ENCODE measurements around the gene TOB1. TPM values are rescaled to one million over a fixed set of nuclear protein-coding genes. Genes with fewer than 3 reads are reported as not detected.
"Not testable (repeated sequence)": the region's sequence is repeated elsewhere in the genome, so short reads cannot be mapped to it uniquely, and the experiment has no call there.

Gene TOB1
- polyA plus RNA-seq, 2 donors = 32.7 to 52.9 TPM

DNA sequence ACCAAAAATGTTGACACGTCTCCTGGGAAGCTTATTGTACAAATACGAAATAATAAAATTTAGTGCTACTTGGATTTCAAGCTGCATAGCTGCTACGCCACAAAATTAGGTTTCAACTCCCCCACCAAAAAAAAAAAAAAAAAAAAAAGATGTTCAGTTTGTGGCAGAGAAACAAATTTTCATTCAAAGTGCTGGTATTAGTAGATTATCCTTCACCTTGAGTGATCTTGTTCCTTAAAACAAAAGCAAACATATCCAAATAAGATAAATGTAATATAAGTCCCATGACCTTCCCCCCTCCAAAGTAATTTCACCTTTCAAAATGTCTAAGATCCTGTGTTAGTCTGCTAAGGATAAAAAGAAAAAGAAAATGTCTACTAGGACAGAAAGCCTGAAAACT, 2.2 kb downstream of the TOB1 start:
- Histone ChIP-seq H3K9me3 (ENCODE audit: control insufficient read depth in 2 of 2, insufficient read depth in 1 of 2, low read depth in 1 of 2, low read length in 1 of 2) (no peaks in the 10 kb centered on the region), H3K27ac (ENCODE audit: low read depth in 2 of 2, low read length in 1 of 2) (peak overlapping the region in 1 of 2 donors; percentile 66), H3K4me3 (ENCODE audit: low read depth in 1 of 2, low read length in 2 of 2) (peak overlapping the region in 1 of 2 donors; percentile 88), H3K27me3 (ENCODE audit: control insufficient read depth in 1 of 2, insufficient read depth in 2 of 2, low read length in 2 of 2) (no peaks in the 10 kb centered on the region), H3K4me1 (ENCODE audit: control insufficient read depth in 2 of 2, insufficient read depth in 2 of 2, low read length in 1 of 2) (no peaks in the 10 kb centered on the region), H3K36me3 (ENCODE audit: control insufficient read depth in 2 of 2, insufficient read depth in 2 of 2, low read length in 1 of 2) (peaks cover 0 to 5% of the 10 kb centered on the region in 2 donors)
- 49 to 55% methylated on average over 3 of the region's 3 CpGs for WGBS, 2 donors

DNA sequence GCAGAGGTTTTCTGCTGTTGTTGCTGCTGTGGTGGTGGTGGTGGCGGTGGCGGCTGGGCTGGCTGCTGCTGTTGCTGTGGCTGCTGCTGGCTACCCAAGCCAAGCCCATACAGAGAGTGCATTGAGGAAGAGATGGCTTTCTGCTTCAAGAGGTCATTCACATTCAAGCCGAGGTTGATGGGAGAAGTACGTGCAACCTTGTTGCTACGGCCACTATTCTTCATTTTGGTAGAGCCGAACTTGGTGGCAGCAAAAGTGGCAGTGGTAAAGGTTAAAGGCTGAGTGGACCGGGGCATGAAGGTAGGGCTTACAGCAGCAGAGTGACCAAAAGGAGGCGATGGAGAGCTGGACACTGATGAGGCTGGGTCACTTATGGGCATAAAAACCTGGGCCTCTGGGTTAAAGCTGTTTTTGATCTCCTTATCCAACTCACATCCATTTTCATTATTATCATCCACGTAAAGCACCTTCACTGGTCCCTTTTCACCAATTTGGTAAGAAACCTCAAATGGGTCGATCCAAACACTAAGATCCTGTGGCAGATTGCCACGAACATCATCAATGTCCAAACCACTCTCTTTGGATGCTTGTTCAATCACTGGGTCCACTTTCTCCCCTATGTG, 2.8 kb downstream of the TOB1 start:
- Histone ChIP-seq H3K4me1 (ENCODE audit: control insufficient read depth in 2 of 2, insufficient read depth in 2 of 2, low read length in 1 of 2) (no peaks in the 10 kb centered on the region), H3K9me3 (ENCODE audit: control insufficient read depth in 2 of 2, insufficient read depth in 1 of 2, low read depth in 1 of 2, low read length in 1 of 2) (no peaks in the 10 kb centered on the region), H3K36me3 (ENCODE audit: control insufficient read depth in 2 of 2, insufficient read depth in 2 of 2, low read length in 1 of 2) (peaks cover 0 to 5% of the 10 kb centered on the region in 2 donors), H3K27ac (ENCODE audit: low read depth in 2 of 2, low read length in 1 of 2) (peak overlapping the region; percentile 52 to 66), H3K27me3 (ENCODE audit: control insufficient read depth in 1 of 2, insufficient read depth in 2 of 2, low read length in 2 of 2) (no peaks in the 10 kb centered on the region), H3K4me3 (ENCODE audit: low read depth in 1 of 2, low read length in 2 of 2) (peak overlapping the region; percentile 29 to 88)
- 43 to 53% methylated on average over 11 of the region's 11 CpGs for WGBS, 2 donors

DNA sequence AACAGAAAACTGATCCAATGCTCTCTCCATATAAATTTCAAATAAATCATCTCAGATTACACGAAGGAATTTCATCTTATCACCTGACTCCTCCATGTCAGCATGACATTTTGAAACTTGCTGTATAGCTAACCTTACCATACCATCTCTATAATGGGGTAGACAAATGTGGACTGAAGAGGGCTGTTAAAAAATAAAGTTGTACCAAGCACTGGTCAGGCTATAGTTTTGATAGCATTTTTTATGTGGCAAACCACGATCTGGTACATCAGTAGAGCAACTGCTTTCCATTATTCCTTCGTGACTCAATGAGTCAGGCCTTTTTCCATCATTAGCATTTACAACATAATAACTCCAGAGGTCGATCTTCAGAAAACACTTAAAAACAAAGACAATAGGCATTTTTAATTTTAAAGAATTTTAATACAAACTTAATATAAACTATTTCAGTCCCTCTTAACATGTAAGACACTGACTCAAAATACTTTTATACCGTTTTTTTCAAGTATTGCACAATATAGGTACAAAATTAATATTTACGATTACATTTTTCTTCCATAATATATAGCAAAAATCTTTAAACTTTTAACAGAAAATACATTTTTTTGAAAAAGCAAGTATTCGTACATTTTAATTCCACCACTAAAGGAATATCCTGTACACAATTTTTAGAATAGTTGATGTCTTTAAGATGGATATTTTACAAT, 4.2 kb downstream of the TOB1 start:
- Histone ChIP-seq H3K27me3 (ENCODE audit: control insufficient read depth in 1 of 2, insufficient read depth in 2 of 2, low read length in 2 of 2) (no peaks in the 10 kb centered on the region), H3K4me3 (ENCODE audit: low read depth in 1 of 2, low read length in 2 of 2) (peak overlapping the region in 1 of 2 donors; percentile 9), H3K36me3 (ENCODE audit: control insufficient read depth in 2 of 2, insufficient read depth in 2 of 2, low read length in 1 of 2) (peaks cover 0 to 5% of the 10 kb centered on the region in 2 donors), H3K27ac (ENCODE audit: low read depth in 2 of 2, low read length in 1 of 2) (no peak overlapping the region), H3K4me1 (ENCODE audit: control insufficient read depth in 2 of 2, insufficient read depth in 2 of 2, low read length in 1 of 2) (no peaks in the 10 kb centered on the region), H3K9me3 (ENCODE audit: control insufficient read depth in 2 of 2, insufficient read depth in 1 of 2, low read depth in 1 of 2, low read length in 1 of 2) (no peaks in the 10 kb centered on the region)
- WGBS, 2 donors = 47 to 54% methylated on average over 7 of the region's 7 CpGs

DNA sequence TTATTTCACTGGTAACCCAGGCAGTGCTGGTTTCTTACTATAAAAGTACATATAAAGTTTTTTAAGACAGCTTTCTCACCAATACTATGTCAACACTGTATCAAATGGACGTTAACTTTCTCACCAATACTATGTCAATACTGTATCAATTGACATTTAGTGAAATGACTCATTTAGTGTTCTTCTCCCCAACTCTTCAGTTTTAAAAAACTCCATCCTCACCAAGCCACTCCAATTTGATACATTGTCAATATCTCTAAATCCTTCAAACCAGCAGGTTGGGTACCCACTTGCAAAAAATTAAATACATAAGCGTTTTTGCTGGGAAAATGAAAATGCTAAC, 4.8 kb downstream of the TOB1 start:
- H3K27ac ChIP-seq (ENCODE audit: low read depth in 2 of 2, low read length in 1 of 2) = no peak overlapping the region
- H3K9me3 ChIP-seq (ENCODE audit: control insufficient read depth in 2 of 2, insufficient read depth in 1 of 2, low read depth in 1 of 2, low read length in 1 of 2) = no peaks in the 10 kb centered on the region
- 55% methylated on average over 2 of the region's 2 CpGs for WGBS, 2 donors
- peaks cover 0 to 5% of the 10 kb centered on the region in 2 donors for H3K36me3 ChIP-seq (ENCODE audit: control insufficient read depth in 2 of 2, insufficient read depth in 2 of 2, low read length in 1 of 2)
- H3K4me1 ChIP-seq (ENCODE audit: control insufficient read depth in 2 of 2, insufficient read depth in 2 of 2, low read length in 1 of 2) = no peaks in the 10 kb centered on the region
- no peak overlapping the region for H3K4me3 ChIP-seq (ENCODE audit: low read depth in 1 of 2, low read length in 2 of 2)
- no peaks in the 10 kb centered on the region for H3K27me3 ChIP-seq (ENCODE audit: control insufficient read depth in 1 of 2, insufficient read depth in 2 of 2, low read length in 2 of 2)

DNA sequence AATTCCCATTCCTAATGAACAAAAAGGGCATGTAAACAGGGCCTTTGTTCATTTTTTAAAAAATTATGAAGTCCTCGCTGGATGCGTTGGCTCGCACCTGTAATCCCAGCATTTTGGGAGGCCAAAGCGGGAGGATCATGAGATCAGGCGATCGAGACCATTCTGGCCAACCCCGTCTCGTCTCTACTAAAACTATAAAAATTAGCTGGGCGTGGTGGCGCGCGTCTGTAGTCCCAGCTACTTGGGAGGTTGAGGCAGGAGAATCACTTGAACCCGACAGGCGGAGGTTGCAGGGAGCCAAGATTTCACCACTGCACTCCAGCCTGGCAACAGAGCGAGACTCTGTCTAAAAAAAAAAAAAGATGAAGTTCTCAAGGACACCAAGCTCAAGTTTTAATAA, 6.4 kb downstream of the TOB1 start:
- not testable (repeated sequence) for H3K27ac ChIP-seq (ENCODE audit: low read depth in 2 of 2, low read length in 1 of 2); H3K4me1 ChIP-seq (ENCODE audit: control insufficient read depth in 2 of 2, insufficient read depth in 2 of 2, low read length in 1 of 2); H3K9me3 ChIP-seq (ENCODE audit: control insufficient read depth in 2 of 2, insufficient read depth in 1 of 2, low read depth in 1 of 2, low read length in 1 of 2); H3K36me3 ChIP-seq (ENCODE audit: control insufficient read depth in 2 of 2, insufficient read depth in 2 of 2, low read length in 1 of 2); H3K4me3 ChIP-seq (ENCODE audit: low read depth in 1 of 2, low read length in 2 of 2); H3K27me3 ChIP-seq (ENCODE audit: control insufficient read depth in 1 of 2, insufficient read depth in 2 of 2, low read length in 2 of 2)
- WGBS, 2 donors = 92 to 97% methylated on average over 15 of the region's 15 CpGs

DNA sequence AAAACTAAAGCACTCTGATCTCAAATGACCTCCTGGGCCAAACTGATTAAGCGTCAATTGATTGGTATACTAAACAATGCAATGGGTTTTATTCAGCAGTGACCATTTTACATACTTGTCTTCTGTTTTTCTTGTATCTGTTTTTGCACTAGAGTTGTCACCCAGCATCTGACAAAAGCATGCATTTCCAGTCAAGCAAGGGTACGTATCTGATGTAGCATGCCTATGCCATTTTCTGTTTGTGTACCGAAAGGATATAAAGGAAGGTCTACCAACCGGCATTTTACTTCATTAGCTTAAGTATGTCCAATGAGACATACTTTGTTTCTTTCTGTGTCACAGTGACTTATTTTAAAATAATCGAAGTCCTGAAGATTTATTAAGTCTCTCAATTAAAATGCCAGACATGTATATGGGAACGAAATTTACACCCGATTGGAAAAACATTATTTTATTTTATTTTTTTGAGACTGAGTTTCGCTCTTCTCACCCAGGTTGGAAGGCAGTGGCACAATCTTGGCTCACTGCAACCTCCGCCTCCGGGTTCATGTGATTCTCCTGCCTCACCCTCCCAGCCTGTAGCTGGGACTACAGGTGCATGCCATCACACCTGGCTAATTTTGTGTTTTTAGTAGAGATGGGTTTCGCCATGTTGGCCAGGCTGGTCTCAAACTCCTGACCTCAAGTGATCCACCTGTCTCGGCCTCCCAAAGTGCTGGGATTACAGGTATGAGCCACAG, 7.5 kb downstream of the TOB1 start:
- no peaks in the 10 kb centered on the region for H3K9me3 ChIP-seq (ENCODE audit: control insufficient read depth in 2 of 2, insufficient read depth in 1 of 2, low read depth in 1 of 2, low read length in 1 of 2)
- H3K27me3 ChIP-seq (ENCODE audit: control insufficient read depth in 1 of 2, insufficient read depth in 2 of 2, low read length in 2 of 2) = no peaks in the 10 kb centered on the region
- H3K36me3 ChIP-seq (ENCODE audit: control insufficient read depth in 2 of 2, insufficient read depth in 2 of 2, low read length in 1 of 2) = peaks cover 0 to 5% of the 10 kb centered on the region in 2 donors
- H3K4me3 ChIP-seq (ENCODE audit: low read depth in 1 of 2, low read length in 2 of 2) = no peak overlapping the region
- H3K4me1 ChIP-seq (ENCODE audit: control insufficient read depth in 2 of 2, insufficient read depth in 2 of 2, low read length in 1 of 2) = no peaks in the 10 kb centered on the region
- no peak overlapping the region for H3K27ac ChIP-seq (ENCODE audit: low read depth in 2 of 2, low read length in 1 of 2)
- 90 to 93% methylated on average over 12 of the region's 12 CpGs for WGBS, 2 donors

DNA sequence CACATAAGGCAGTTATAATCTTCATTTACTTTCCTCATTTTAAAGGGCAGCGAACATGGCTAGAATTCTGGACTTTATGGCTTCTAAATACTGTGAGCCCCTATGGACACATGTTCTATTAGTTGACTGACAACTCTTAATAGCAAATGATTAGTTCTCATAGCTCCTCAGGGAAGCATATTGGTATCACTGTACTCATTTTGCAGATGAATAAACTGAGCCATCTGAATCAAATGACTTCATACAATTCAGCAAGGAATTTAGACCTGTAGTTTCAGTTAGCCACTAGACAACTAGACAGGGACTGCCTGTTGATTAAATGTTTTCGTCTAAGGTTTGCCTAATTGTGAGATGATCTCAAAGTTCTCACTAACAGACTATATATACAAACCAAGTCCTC, 9.7 kb downstream of the TOB1 start:
- H3K4me1 ChIP-seq (ENCODE audit: control insufficient read depth in 2 of 2, insufficient read depth in 2 of 2, low read length in 1 of 2) = peaks cover 0 to 2% of the 10 kb centered on the region in 2 donors
- no peak overlapping the region for H3K27ac ChIP-seq (ENCODE audit: low read depth in 2 of 2, low read length in 1 of 2)
- 83 to 98% methylated on average over 2 of the region's 2 CpGs for WGBS, 2 donors

DNA sequence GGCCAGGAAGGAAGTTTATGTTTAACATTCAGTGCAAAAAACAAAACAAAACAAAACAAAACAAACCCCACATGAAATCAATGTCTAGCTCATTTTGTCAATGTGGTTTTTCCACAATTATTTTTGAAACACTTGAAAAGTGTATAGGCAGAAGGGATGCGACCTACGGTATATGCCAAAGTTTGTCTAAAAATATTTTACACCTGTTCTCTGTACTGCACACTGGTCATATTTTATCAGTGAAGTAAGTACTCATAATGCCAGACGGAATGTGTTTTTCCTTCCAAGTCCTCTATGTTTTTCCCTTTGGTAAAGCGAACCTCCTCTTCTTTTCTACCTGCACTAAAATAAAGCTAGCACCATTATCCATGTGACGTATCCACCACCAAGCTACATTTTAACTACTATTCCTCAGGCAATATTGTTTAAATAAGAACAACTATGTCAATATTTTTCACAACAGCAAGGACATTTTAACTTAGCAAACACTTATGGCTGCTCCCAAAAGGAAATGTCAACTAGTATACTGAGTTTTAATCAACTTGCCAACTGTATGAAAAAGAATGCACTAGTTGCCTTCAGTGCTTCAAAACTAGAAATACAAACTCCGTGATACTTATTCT, 10.3 kb downstream of the TOB1 start:
- no peaks in the 10 kb centered on the region for H3K36me3 ChIP-seq (ENCODE audit: control insufficient read depth in 2 of 2, insufficient read depth in 2 of 2, low read length in 1 of 2)
- no peaks in the 10 kb centered on the region for H3K9me3 ChIP-seq (ENCODE audit: control insufficient read depth in 2 of 2, insufficient read depth in 1 of 2, low read depth in 1 of 2, low read length in 1 of 2)
- WGBS, 2 donors = 66 to 85% methylated on average over 6 of the region's 6 CpGs
- H3K4me3 ChIP-seq (ENCODE audit: low read depth in 1 of 2, low read length in 2 of 2) = no peak overlapping the region
- H3K4me1 ChIP-seq (ENCODE audit: control insufficient read depth in 2 of 2, insufficient read depth in 2 of 2, low read length in 1 of 2) = peaks cover 0 to 2% of the 10 kb centered on the region in 2 donors
- H3K27me3 ChIP-seq (ENCODE audit: control insufficient read depth in 1 of 2, insufficient read depth in 2 of 2, low read length in 2 of 2) = no peaks in the 10 kb centered on the region
- no peak overlapping the region for H3K27ac ChIP-seq (ENCODE audit: low read depth in 2 of 2, low read length in 1 of 2)

More for the DNA sequence above, 9.7 kb downstream of the TOB1 start:
- no peaks in the 10 kb centered on the region for H3K27me3 ChIP-seq (ENCODE audit: control insufficient read depth in 1 of 2, insufficient read depth in 2 of 2, low read length in 2 of 2)
- H3K36me3 ChIP-seq (ENCODE audit: control insufficient read depth in 2 of 2, insufficient read depth in 2 of 2, low read length in 1 of 2) = no peaks in the 10 kb centered on the region
- H3K9me3 ChIP-seq (ENCODE audit: control insufficient read depth in 2 of 2, insufficient read depth in 1 of 2, low read depth in 1 of 2, low read length in 1 of 2) = no peaks in the 10 kb centered on the region
- H3K4me3 ChIP-seq (ENCODE audit: low read depth in 1 of 2, low read length in 2 of 2) = no peak overlapping the region

DNA sequence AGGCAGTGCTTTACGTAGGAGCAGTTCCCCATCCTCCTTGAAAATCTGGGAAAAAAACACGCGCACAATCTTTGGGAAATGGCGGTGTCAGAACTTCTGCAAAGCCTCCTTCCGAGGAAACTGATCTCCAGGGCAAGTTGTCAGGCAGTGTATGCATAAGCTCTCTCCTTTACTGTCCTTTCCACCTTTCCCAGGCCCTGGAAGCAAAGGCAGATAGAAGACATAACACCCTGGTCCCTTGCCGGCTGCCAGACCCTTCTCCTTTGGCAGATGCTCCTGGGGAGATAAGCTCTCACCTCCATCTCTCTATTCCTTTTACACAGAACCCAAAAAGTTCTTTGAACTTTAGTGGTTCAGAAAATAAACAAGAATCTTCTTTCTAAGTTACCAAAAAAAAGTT, 12.4 kb downstream of the TOB1 start:
- no peaks in the 10 kb centered on the region for H3K36me3 ChIP-seq (ENCODE audit: control insufficient read depth in 2 of 2, insufficient read depth in 2 of 2, low read length in 1 of 2)
- H3K4me3 ChIP-seq (ENCODE audit: low read depth in 1 of 2, low read length in 2 of 2) = no peak overlapping the region
- H3K4me1 ChIP-seq (ENCODE audit: control insufficient read depth in 2 of 2, insufficient read depth in 2 of 2, low read length in 1 of 2) = peaks cover 0 to 2% of the 10 kb centered on the region in 2 donors
- 92 to 93% methylated on average over 6 of the region's 6 CpGs for WGBS, 2 donors
- H3K27me3 ChIP-seq (ENCODE audit: control insufficient read depth in 1 of 2, insufficient read depth in 2 of 2, low read length in 2 of 2) = no peaks in the 10 kb centered on the region
- H3K27ac ChIP-seq (ENCODE audit: low read depth in 2 of 2, low read length in 1 of 2) = no peak overlapping the region
- no peaks in the 10 kb centered on the region for H3K9me3 ChIP-seq (ENCODE audit: control insufficient read depth in 2 of 2, insufficient read depth in 1 of 2, low read depth in 1 of 2, low read length in 1 of 2)

Measured in esophagus (tissue), 2 donors.